Measurements from ENCODE around the gene HYCC2. TPM values are rescaled to one million over a fixed set of nuclear protein-coding genes. Genes with fewer than 3 reads are reported as not detected.

Gene HYCC2
- total and polyA plus RNA-seq, 7 donors, result 4.8 to 20.2 (median 13.6) TPM

DNA sequence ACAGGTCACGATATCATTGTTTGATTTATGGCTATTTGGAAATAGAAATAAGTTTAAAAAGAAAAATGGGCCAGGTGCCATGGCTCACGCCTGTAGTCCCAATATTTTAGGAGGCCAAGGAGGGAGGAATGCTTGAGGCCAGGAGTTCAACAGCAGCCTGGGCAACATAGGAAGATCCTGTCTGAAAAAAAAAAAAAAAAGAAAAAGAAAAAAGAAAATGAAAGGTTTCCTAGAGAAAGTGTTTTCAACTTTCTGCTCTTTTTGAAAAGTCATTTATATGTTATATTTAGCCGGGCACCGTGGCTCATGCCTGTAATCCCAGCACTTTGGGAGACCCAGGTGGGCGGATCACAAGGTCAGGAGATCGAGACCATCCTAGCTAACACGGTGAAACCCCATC lies 3.5 kb upstream of the HYCC2 start:
- intact Hi-C loops (cut with DNase I), result loop anchor here (5.0 kb wide), 5 partner anchors 82 to 363 kb away; partner anchors contain the start of genes BZW1, NIF3L1 and PPIL3
- TF ChIP-seq POLR2AphosphoS5 (IDR thresholded peaks at IDR 0.05) (no peak), POLR2A (IDR thresholded peaks at IDR 0.05) (no peak)
- TF ChIP-seq, protein P1, sequence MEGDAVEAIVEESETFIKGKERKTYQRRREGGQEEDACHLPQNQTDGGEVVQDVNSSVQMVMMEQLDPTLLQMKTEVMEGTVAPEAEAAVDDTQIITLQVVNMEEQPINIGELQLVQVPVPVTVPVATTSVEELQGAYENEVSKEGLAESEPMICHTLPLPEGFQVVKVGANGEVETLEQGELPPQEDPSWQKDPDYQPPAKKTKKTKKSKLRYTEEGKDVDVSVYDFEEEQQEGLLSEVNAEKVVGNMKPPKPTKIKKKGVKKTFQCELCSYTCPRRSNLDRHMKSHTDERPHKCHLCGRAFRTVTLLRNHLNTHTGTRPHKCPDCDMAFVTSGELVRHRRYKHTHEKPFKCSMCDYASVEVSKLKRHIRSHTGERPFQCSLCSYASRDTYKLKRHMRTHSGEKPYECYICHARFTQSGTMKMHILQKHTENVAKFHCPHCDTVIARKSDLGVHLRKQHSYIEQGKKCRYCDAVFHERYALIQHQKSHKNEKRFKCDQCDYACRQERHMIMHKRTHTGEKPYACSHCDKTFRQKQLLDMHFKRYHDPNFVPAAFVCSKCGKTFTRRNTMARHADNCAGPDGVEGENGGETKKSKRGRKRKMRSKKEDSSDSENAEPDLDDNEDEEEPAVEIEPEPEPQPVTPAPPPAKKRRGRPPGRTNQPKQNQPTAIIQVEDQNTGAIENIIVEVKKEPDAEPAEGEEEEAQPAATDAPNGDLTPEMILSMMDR (IDR thresholded peaks at IDR 0.05), result no peak
- H3K4me1 ChIP-seq, result peaks cover 0 to 32% (median 24%) of the 10 kb centered on the region in 4 donors
- no peaks in the 10 kb centered on the region for H3K27me3 ChIP-seq
- no peak overlapping the region for H3K27ac ChIP-seq
- WGBS, 2 donors, result 89 to 91% methylated on average over 7 of the region's 7 CpGs
- H3K4me3 ChIP-seq, result no peak overlapping the region
- no peak for DNase-seq
- no peaks in the 10 kb centered on the region for H3K9me3 ChIP-seq
- H3K36me3 ChIP-seq, result peaks cover 4 to 13% (median 8%) of the 10 kb centered on the region in 4 donors

DNA sequence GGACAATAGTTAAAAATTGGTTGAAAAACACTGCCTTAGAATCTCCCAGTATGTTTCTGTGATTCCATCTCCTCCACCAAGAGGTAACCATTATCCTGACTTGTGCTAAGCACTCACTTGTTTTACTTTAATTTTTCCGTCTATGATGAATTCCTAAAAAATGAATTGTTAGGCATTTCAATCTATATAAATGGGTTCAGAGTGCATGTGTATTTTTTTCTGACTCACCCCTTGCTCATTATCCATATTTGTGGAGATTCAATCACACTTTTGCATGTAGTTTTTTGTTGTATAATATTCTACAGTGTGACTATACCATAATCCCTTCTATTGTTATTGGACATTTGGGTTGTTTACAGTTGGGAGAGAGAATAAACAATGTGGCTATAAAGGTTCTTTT lies 1.6 kb upstream of the HYCC2 start:
- Histone ChIP-seq H3K27me3 (no peaks in the 10 kb centered on the region), H3K4me3 (no peak overlapping the region), H3K4me1 (peaks cover 0 to 52% (median 40%) of the 10 kb centered on the region in 4 donors), H3K27ac (no peak overlapping the region), H3K36me3 (no peaks in the 10 kb centered on the region), H3K9me3 (no peaks in the 10 kb centered on the region)
- intact Hi-C loops (cut with DNase I), result loop anchor here (2.0 to 5.0 kb wide), 7 partner anchors 44 to 361 kb away; partner anchors contain the start of genes BZW1, CFLAR, NIF3L1 and ORC2
- WGBS, 2 donors, result 79 to 85% methylated on average over 1 of the region's 1 CpG
- DNase-seq, result no peak
- TF ChIP-seq POLR2A (IDR thresholded peaks at IDR 0.05) (no peak), POLR2AphosphoS5 (IDR thresholded peaks at IDR 0.05) (no peak), EP300 (IDR thresholded peaks at IDR 0.05) (no peak)
- TF ChIP-seq, protein P1 (IDR thresholded peaks at IDR 0.05), result no peak

DNA sequence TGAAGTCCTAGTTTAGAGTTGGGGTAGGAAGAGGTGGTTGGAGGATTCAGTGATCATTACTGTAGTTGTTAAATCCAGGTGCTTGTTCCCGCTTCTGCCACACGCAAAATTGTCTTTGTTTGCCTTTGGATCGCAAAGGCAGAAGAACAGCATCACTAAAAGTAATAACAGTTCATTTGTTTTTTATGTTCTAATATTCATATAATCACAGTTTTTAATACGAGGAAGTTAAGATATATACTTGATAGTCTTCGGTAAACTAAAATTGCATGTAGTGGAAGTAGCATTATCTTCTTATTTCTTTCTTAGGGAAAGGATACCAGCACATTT lies 695 bp upstream of the HYCC2 start:
- TF ChIP-seq POLR2AphosphoS5 (IDR thresholded peaks at IDR 0.05) (no peak), POLR2A (IDR thresholded peaks at IDR 0.05) (no peak), EP300 (IDR thresholded peaks at IDR 0.05) (no peak)
- TF ChIP-seq, protein P1 (IDR thresholded peaks at IDR 0.05), result no peak

DNA sequence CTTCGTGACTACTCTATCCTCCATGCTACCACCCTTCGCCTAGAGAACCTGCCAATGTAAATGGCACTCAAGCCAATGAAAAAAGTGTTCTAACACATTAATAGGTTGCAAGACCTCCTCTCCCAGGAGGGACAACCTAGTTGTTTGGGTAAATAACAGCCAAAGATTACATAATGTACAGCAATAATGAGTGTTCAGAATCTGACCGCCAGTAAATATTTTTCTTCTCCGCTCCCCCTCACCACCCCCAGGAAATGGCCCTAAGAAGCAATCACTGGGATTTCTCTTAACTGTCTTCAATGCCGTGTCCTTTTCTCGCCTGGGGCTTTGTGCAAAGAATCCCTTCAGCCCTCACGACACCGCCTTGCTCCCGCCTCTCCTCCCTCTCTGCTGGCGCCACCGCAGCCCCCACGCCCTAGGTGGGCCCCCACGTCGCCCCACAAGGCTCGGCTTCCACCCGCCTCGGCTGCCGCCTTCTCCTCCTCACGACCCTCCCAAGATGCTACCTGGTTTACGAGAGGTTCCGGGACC lies 458 bp downstream of the HYCC2 start:
- 0 to 1% methylated on average over 21 of the region's 21 CpGs for WGBS, 2 donors
- Histone ChIP-seq H3K4me1 (peaks cover 0 to 61% (median 48%) of the 10 kb centered on the region in 4 donors), H3K27me3 (no peaks in the 10 kb centered on the region), H3K9me3 (no peaks in the 10 kb centered on the region), H3K27ac (peak overlapping the region; percentile 87 to 90 (median 88)), H3K36me3 (no peaks in the 10 kb centered on the region), H3K4me3 (peak overlapping the region; percentile 84 to 99 (median 93))
- intact Hi-C loops (cut with DNase I), result loop anchor here (5.0 kb wide), 5 partner anchors 86 to 359 kb away; partner anchors contain the start of genes BZW1, NIF3L1 and PPIL3
- TF ChIP-seq, protein P1 (IDR thresholded peaks at IDR 0.05), result no peak
- DNase-seq, result no peak

More for the DNA sequence above, 695 bp upstream of the HYCC2 start:
- intact Hi-C loops (cut with DNase I), result loop anchor here (2.0 to 5.0 kb wide), 7 partner anchors 45 to 360 kb away; partner anchors contain the start of genes BZW1, CFLAR, NIF3L1 and ORC2
- 1 to 2% methylated on average over 5 of the region's 5 CpGs for WGBS, 2 donors
- Histone ChIP-seq H3K4me3 (peak overlapping the region; percentile 84 to 99 (median 93)), H3K27me3 (no peaks in the 10 kb centered on the region), H3K36me3 (no peaks in the 10 kb centered on the region), H3K27ac (peak overlapping the region; percentile 87 to 90 (median 88)), H3K9me3 (no peaks in the 10 kb centered on the region), H3K4me1 (peaks cover 0 to 61% (median 48%) of the 10 kb centered on the region in 4 donors)
- DNase-seq, result no peak

Data from sigmoid colon (tissue), 7 donors.